AG04449 (cell line): ENCODE results near the gene AP5S1.
"Not testable (repeated sequence)": the region's sequence is repeated elsewhere in the genome, so short reads cannot be mapped to it uniquely, and the experiment has no call there.

ENCODE experiments used
- CTCF ChIA-PET: fragments of 350-600 bp; formaldehyde crosslinking; extraction: SDS; loops from one replicate; lab custom pipeline; 2021; ENCODE audit warnings: antibody characterized with exemption; lab: Yijun Ruan, JAX
- POLR2A ChIA-PET: fragments of 400-600, 350-600 bp; formaldehyde crosslinking; extraction: SDS; loops from one replicate; lab custom pipeline; 2020; ENCODE audit warnings: antibody characterized with exemption, inconsistent platforms; lab: Yijun Ruan, JAX
- DNase-seq: peaks from one replicate; pipeline ENCODE4 v3.0.0-alpha.2; 2010; ENCODE audit warnings: low read depth, low spot score
- H3K4me3 ChIP-seq: 2 replicates; pipeline ENCODE4 v1.5.1; 2011; ENCODE audit warnings: low read depth, mild to moderate bottlenecking, control low read depth, low read length
- TF ChIP-seq, protein P1 (sequence below): IDR thresholded peaks from one replicate; pipeline ENCODE4 v1.5.1; 2011; ENCODE audit warnings: mild to moderate bottlenecking, moderate library complexity, low read length, control low read depth, inconsistent platforms; ENCODE audit not compliant: insufficient read depth; ENCODE audit errors: missing control alignments

AP5S1 gene

DNA sequence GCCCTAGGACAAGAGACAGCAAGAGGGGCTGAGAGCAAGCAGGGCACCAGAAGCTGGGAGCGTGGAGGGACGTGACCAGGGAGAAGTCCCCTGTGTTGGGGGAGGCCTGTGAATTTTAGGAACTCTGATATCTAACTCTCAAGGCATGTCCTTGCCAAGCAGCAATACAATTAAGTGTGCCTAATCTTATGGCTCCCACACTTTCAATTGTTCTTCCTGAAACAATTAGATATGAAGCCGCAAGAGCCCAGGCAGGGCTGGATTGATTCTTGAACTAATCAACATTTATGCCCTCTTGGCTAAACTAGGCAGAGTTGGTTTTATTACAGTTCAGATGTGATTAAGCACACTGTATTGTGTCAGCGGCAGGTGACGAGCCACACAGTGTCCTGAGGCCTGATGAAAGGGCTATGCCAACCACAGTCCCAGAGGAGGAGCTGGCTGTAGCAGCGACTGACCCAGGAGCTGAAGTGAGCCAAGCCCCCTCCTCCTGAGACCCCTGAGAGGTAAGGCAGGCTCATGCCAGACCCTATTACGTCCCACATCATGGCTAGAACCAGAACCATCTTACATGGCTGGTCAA is 22.1 kb downstream of the AP5S1 start:
- POLR2A ChIA-PET: no interaction called here
- TF ChIP-seq, protein P1, sequence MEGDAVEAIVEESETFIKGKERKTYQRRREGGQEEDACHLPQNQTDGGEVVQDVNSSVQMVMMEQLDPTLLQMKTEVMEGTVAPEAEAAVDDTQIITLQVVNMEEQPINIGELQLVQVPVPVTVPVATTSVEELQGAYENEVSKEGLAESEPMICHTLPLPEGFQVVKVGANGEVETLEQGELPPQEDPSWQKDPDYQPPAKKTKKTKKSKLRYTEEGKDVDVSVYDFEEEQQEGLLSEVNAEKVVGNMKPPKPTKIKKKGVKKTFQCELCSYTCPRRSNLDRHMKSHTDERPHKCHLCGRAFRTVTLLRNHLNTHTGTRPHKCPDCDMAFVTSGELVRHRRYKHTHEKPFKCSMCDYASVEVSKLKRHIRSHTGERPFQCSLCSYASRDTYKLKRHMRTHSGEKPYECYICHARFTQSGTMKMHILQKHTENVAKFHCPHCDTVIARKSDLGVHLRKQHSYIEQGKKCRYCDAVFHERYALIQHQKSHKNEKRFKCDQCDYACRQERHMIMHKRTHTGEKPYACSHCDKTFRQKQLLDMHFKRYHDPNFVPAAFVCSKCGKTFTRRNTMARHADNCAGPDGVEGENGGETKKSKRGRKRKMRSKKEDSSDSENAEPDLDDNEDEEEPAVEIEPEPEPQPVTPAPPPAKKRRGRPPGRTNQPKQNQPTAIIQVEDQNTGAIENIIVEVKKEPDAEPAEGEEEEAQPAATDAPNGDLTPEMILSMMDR: no peak
- CTCF ChIA-PET: interaction anchor here (0.6 to 3.9 kb wide), 5 partner anchors 11 to 90 kb away, joined by 3 to 20 read pairs (median 3); partner anchors contain the start of genes CENPB and SPEF1
- no peak for DNase-seq
- no peak overlapping the region for H3K4me3 ChIP-seq

- CTCF ChIA-PET: interaction anchor here (0.6 to 3.9 kb wide), 10 partner anchors 8 to 162 kb away, joined by 3 to 20 read pairs (median 3); partner anchors contain the start of genes CENPB and SPEF1
- no peak overlapping the region for H3K4me3 ChIP-seq
- POLR2A ChIA-PET: interaction anchor here (1.4 kb wide), 1 partner anchor 24 kb away, joined by 4 read pairs; no protein-coding TSS in a partner anchor
- TF ChIP-seq, protein P1: no peak
- DNase-seq: no peak
Observed at GRCh38 chr20:3843490-3843889, 23.1 kb downstream of the AP5S1 start.

DNA sequence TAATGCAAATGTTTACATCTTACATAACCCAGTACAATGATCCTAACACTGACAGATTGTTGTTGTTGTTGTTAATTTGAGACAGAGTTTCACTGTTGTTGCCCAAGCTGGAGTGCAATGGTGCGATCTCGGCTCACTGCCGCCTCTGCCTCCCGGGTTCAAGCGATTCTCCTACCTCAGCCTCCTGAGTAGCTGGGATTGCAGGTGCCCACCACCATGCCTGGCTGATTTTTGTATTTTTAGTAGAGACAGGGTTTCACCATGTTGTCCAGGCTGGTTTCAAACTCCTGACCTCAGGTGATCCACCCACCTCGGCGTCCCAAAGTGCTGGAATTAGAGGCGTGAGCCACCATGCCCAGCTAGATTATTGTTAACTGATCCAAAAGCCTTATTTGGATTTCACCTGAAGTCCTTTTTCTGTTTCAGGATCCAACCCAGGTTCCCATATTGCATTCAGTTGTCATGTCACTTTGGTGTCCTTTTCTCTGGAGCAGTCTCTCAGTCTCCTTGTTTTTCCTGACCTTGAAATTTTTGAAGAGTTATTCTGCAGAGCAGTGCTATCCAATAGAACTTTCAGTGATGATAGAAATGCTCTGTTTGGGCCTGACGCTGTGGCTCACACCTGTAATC is 23.8 kb downstream of the AP5S1 start:
- not testable (repeated sequence) for H3K4me3 ChIP-seq, DNase-seq
- CTCF ChIA-PET: interaction anchor here (1.1 to 3.9 kb wide), 8 partner anchors 7 to 117 kb away, joined by 3 to 20 read pairs (median 4); partner anchors contain the start of genes AP5S1, CENPB and SPEF1
- POLR2A ChIA-PET: interaction anchor here (1.4 kb wide), 1 partner anchor 23 kb away, joined by 4 read pairs; no protein-coding TSS in a partner anchor

DNA sequence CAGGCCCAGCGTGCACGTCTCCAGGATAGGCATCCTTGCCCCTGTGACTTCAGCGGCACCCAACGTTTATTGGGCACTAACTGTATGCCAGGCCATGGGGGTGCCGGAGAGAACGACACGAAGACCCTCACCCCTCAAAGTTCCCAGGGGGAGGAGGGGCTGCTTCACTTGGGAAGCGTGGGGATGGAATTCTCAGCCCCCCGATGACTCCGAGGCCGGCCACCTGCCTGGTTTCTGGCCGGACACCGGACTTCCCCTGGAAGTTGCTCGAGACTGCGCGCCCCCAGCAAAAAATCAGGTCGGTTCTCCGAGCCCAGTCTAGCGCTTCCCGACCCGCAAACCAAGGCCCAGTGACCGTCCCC is 26.0 kb downstream of the AP5S1 start:
- TF ChIP-seq, protein P1: no peak
- peak overlapping the region; percentile 88 for H3K4me3 ChIP-seq
- DNase-seq: no peak
- POLR2A ChIA-PET: no interaction called here
- CTCF ChIA-PET: interaction anchor here (1.3 kb wide), 1 partner anchor 28 kb away, joined by 6 read pairs; no protein-coding TSS in a partner anchor

- DNase-seq: no peak
- POLR2A ChIA-PET: interaction anchor here (0.6 kb wide), 1 partner anchor 57 kb away, joined by 4 read pairs; no protein-coding TSS in a partner anchor
- TF ChIP-seq, protein P1: no peak
- peak within 1 kb of the TSS; percentile 88 for H3K4me3 ChIP-seq
- CTCF ChIA-PET: interaction anchor here (1.7 kb wide), 1 partner anchor 11 kb away, joined by 5 read pairs; no protein-coding TSS in a partner anchor
Observed at GRCh38 chr20:3846740-3847428, 26.5 kb downstream of the AP5S1 start, which contains the start of gene MAVS. Gene MAVS, plus strand, starts transcription at chr20:3846834. Its CDS starts 7,791 bp downstream, at chr20:3854625.

DNA sequence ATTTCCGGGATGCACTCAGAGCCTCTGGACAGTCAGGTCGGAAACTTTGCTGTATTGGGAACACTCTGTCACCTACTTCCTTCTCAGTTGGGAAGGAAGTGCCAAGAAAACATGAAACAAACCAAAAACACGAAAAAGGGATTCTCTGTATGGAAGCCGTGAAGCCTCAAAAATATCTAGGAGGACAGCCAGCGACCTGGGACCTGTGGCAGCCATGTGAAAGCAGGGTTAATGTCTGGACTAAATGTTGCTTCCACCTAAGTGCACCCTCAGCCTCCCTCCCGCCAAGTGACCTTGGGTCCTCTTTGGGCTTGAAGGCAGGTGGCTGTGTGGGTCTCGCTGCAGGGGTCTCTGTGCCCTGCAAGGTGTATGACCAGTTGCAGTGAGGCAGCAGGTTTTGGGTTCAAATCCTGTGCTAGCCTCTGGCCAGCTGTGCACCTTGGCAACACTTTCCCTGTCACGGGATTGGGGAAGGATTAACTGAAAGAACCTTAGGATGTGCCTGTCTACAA is 27.1 kb downstream of the AP5S1 start:
- peak overlapping the region; percentile 88 for H3K4me3 ChIP-seq
- DNase-seq: no peak
- ChIA-PET CTCF (interaction anchor here (1.7 kb wide), 1 partner anchor 11 kb away, joined by 5 read pairs; no protein-coding TSS in a partner anchor), POLR2A (no interaction called here)
- TF ChIP-seq, protein P1: no peak
